H1 (cell line): ENCODE measurements around the gene PATJ.

Experiments
- BCL11A ChIP-seq, 2 experiments: IDR thresholded peaks; one replicate each; pipeline ENCODE4 v1.6.1; 2011; ENCODE audit warnings: low read depth in 2 of 2, low read length in 2 of 2, mild to moderate bottlenecking in 2 of 2
- EP300 ChIP-seq, 2 experiments: IDR thresholded peaks; 1 replicate in 1 of 2; 2 replicates in 1 of 2; pipeline ENCODE4 v1.6.1; 2011 to 2012; ENCODE audit warnings: low read depth in 2 of 2, low read length in 2 of 2, mild to moderate bottlenecking in 2 of 2, borderline replicate concordance in 1 of 2, inconsistent platforms in 1 of 2, moderate library complexity in 1 of 2
- GABPA ChIP-seq: IDR thresholded peaks from 2 replicates; pipeline ENCODE4 v1.6.1; 2011; ENCODE audit warnings: mild to moderate bottlenecking, low read length, moderate library complexity, borderline replicate concordance; ENCODE audit not compliant: insufficient read depth
- JUND ChIP-seq: IDR thresholded peaks from 2 replicates; pipeline ENCODE4 v1.6.1; 2011; ENCODE audit warnings: mild to moderate bottlenecking, improper control_type of control experiment, low read length
- RAD21 ChIP-seq, 2 experiments: IDR thresholded peaks in 1 of 2; conservative IDR thresholded peaks in 1 of 2; 2 replicates each; pipeline ENCODE4 v1.6.1; 2011; ENCODE audit warnings: low read depth in 2 of 2, low read length in 2 of 2, improper control_type of control experiment in 1 of 2, inconsistent platforms in 1 of 2, mild to moderate bottlenecking in 1 of 2, moderate library complexity in 1 of 2
- RBBP5 ChIP-seq: IDR thresholded peaks from 2 replicates; pipeline ENCODE4 v1.7.1; 2012; ENCODE audit warnings: low read depth, mild to moderate bottlenecking, inconsistent platforms, low read length, moderate library complexity, borderline replicate concordance
- RXRA ChIP-seq: IDR thresholded peaks from 2 replicates; pipeline ENCODE4 v1.6.1; 2011; ENCODE audit warnings: low read depth, mild to moderate bottlenecking, low read length, moderate library complexity; ENCODE audit not compliant: insufficient read depth
- TBP ChIP-seq: IDR thresholded peaks from 2 replicates; pipeline ENCODE4 v1.6.1; 2011; ENCODE audit warnings: low read depth, low read length, improper control_type of control experiment
- ZNF274 ChIP-seq: IDR thresholded peaks from 2 replicates; pipeline ENCODE4 v1.7.0; 2012; ENCODE audit warnings: low read length, borderline replicate concordance; ENCODE audit errors: extremely low read depth
- TF ChIP-seq, protein P1 (sequence below), 3 experiments: IDR thresholded peaks; 1 replicate in 2 of 3; 2 replicates in 1 of 3; pipeline versions ENCODE4 v1.5.1 to v1.6.1; 2011; ENCODE audit warnings: low read length in 3 of 3, mild to moderate bottlenecking in 3 of 3, inconsistent platforms in 2 of 3, low read depth in 1 of 3, moderate library complexity in 1 of 3; ENCODE audit not compliant: insufficient read depth in 1 of 3; ENCODE audit errors: control extremely low read depth in 1 of 3

DNA sequence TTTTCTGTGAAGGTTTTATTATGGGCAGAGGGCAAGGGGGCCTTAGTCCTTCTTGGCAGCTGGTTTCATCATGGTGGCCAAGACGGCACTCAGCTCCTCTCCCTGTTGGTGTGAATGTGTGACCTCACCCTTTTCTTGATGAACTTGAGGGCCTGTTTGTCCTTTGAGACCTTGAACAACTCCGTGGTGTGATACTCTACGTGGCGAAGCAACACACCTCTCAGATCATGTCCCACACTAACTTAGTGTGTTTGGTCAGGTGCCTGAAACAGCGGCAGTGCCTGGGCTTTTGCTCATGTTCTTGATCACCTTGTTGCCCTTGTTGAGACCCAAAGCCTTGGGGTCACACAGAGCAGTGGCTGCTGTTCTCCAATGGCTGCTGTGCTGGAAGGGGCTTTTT lies 465.8 kb downstream of the PATJ start:
- TF ChIP-seq, protein P1, sequence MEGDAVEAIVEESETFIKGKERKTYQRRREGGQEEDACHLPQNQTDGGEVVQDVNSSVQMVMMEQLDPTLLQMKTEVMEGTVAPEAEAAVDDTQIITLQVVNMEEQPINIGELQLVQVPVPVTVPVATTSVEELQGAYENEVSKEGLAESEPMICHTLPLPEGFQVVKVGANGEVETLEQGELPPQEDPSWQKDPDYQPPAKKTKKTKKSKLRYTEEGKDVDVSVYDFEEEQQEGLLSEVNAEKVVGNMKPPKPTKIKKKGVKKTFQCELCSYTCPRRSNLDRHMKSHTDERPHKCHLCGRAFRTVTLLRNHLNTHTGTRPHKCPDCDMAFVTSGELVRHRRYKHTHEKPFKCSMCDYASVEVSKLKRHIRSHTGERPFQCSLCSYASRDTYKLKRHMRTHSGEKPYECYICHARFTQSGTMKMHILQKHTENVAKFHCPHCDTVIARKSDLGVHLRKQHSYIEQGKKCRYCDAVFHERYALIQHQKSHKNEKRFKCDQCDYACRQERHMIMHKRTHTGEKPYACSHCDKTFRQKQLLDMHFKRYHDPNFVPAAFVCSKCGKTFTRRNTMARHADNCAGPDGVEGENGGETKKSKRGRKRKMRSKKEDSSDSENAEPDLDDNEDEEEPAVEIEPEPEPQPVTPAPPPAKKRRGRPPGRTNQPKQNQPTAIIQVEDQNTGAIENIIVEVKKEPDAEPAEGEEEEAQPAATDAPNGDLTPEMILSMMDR (IDR thresholded peaks at IDR 0.05; ENCODE audit: control extremely low read depth in 1 of 3, insufficient read depth in 1 of 3, low read depth in 1 of 3, low read length in 3 of 3): no peak
- TF ChIP-seq RXRA: no peak
- no peak for TF ChIP-seq JUND
- no peak for TF ChIP-seq EP300 (IDR thresholded peaks at IDR 0.05; ENCODE audit: borderline replicate concordance in 1 of 2, low read depth in 2 of 2, low read length in 2 of 2)
- TF ChIP-seq BCL11A (IDR thresholded peaks at IDR 0.05; ENCODE audit: low read depth in 2 of 2, low read length in 2 of 2): no peak
- TF ChIP-seq GABPA: no peak
- TF ChIP-seq TBP: no peak
- no peak for TF ChIP-seq RAD21 (IDR thresholded peaks at IDR 0.05 in 1 of 2, conservative IDR thresholded peaks at IDR 0.05 in 1 of 2; ENCODE audit: low read depth in 2 of 2, low read length in 2 of 2)
- TF ChIP-seq RBBP5: no peak
- TF ChIP-seq ZNF274: no peak
